B cell (primary cell): ENCODE data around the gene WNK1. TPM values are rescaled to one million over a fixed set of nuclear protein-coding genes. Genes with fewer than 3 reads are reported as not detected.

ENCODE experiments used
- ATAC-seq: fragments of 200-7000 bp; cut with Tn5 transposase; one replicate; pipeline ENCODE4 v1.10.0; 2021; ENCODE audit warnings: low read depth, mild to moderate bottlenecking, moderate number of reproducible peaks, moderate library complexity
- CTCF ChIA-PET: fragments of 350-600 bp; sonication (Branson Sonifier 250); formaldehyde crosslinking; loops from one replicate; lab custom pipeline; 2021; ENCODE audit warnings: antibody characterized with exemption, inconsistent platforms; lab: Charles Lee
- POLR2A ChIA-PET: fragments of 350-600 bp; sonication (Branson Sonifier 250); formaldehyde crosslinking; loops from one replicate; lab custom pipeline; 2021; ENCODE audit warnings: antibody characterized with exemption; lab: Charles Lee
- DNase-seq: peaks from one replicate; pipeline ENCODE4 v3.0.0; 2013
- H2AFZ ChIP-seq: 2 replicates; pipeline ENCODE4 v1.6.1; 2012; ENCODE audit warnings: mild to moderate bottlenecking, low read depth, low read length; ENCODE audit not compliant: insufficient read depth, poor library complexity, severe bottlenecking
- H3K27ac ChIP-seq, 2 donors: 1 replicate in 1 of 2; 2 replicates in 1 of 2; pipeline ENCODE4 v1.5.1; 2012 to 2013; ENCODE audit warnings: low read length in 2 of 2, mild to moderate bottlenecking in 2 of 2, moderate library complexity in 1 of 2
- H3K27me3 ChIP-seq, 4 experiments: fragments of 200-600 bp in 1 of 4; sonication (generic) in 1 of 4; replicated peaks in 1 of 4; 1 replicate in 2 of 4; 2 replicates in 2 of 4; pipeline versions ENCODE4 v1.6.1 to v1.7.0; 2013 to 2016; ENCODE audit warnings: low read length in 3 of 4, mild to moderate bottlenecking in 2 of 4, mixed read lengths in 1 of 4, moderate library complexity in 1 of 4; ENCODE audit not compliant: insufficient read depth in 4 of 4, control insufficient read depth in 3 of 4; ENCODE audit errors: control extremely low read depth in 1 of 4
- H3K36me3 ChIP-seq, 2 experiments: replicated peaks in 1 of 2; 1 replicate in 1 of 2; 2 replicates in 1 of 2; pipeline versions ENCODE4 v1.6.1 to v1.7.1; 2013; ENCODE audit warnings: low read length in 1 of 2; ENCODE audit not compliant: insufficient read depth in 2 of 2, control insufficient read depth in 1 of 2; ENCODE audit errors: control extremely low read depth in 1 of 2, extremely low read depth in 1 of 2
- H3K4me1 ChIP-seq, 2 donors: fragments of 200-600 bp in 1 of 2; sonication (generic) in 1 of 2; 1 replicate in 1 of 2; 2 replicates in 1 of 2; pipeline versions ENCODE4 v1.5.1 to v1.6.1; 2013 to 2017; ENCODE audit warnings: low read length in 2 of 2; ENCODE audit not compliant: control insufficient read depth in 2 of 2, insufficient read depth in 2 of 2
- H3K4me2 ChIP-seq: replicated peaks from 2 replicates; pipeline ENCODE3; 2012; ENCODE audit warnings: mild to moderate bottlenecking, low read depth, low read length; ENCODE audit not compliant: poor library complexity, severe bottlenecking
- H3K4me3 ChIP-seq, 5 experiments: fragments of 200-600 bp in 1 of 5; sonication (generic) in 1 of 5; 1 replicate in 3 of 5; 2 replicates in 2 of 5; pipeline versions ENCODE4 v1.5.1 to v1.7.0; 2011 to 2016; ENCODE audit warnings: low read length in 4 of 5, mild to moderate bottlenecking in 4 of 5, low read depth in 2 of 5, control low read depth in 1 of 5, moderate library complexity in 1 of 5; ENCODE audit not compliant: insufficient read depth in 1 of 5; ENCODE audit errors: control extremely low read depth in 1 of 5, extremely low read depth in 1 of 5
- H3K79me2 ChIP-seq: fragments of 200-600 bp; sonication (generic); one replicate; pipeline ENCODE4 v1.6.0; 2016; ENCODE audit warnings: low read length; ENCODE audit not compliant: control insufficient read depth, insufficient read depth
- H3K9ac ChIP-seq: fragments of 200-600 bp; sonication (generic); 2 replicates; pipeline ENCODE4 v1.6.1; 2017; ENCODE audit warnings: mild to moderate bottlenecking, low read length, moderate library complexity
- H3K9me3 ChIP-seq, 3 donors: one replicate each; pipeline versions ENCODE4 v1.6.1 to v1.7.1; 2013; ENCODE audit warnings: low read length in 2 of 3; ENCODE audit not compliant: control insufficient read depth in 2 of 3, insufficient read depth in 1 of 3; ENCODE audit errors: control extremely low read depth in 1 of 3
- H4K20me1 ChIP-seq: 2 replicates; pipeline ENCODE4 v1.6.0; 2012; ENCODE audit warnings: mild to moderate bottlenecking, low read length; ENCODE audit not compliant: insufficient read depth, control insufficient read depth, poor library complexity, severe bottlenecking
- H3K27ac Mint-ChIP-seq: one replicate; pipeline ENCODE4 v1.8.0; 2021; ENCODE audit warnings: mixed read lengths
- H3K27me3 Mint-ChIP-seq: one replicate; pipeline ENCODE4 v1.8.0; 2021; ENCODE audit warnings: mixed read lengths
- H3K4me1 Mint-ChIP-seq: one replicate; pipeline ENCODE4 v1.8.0; 2021; ENCODE audit warnings: mixed read lengths
- H3K4me3 Mint-ChIP-seq: one replicate; pipeline ENCODE4 v1.8.0; 2021; ENCODE audit warnings: mixed read lengths
- H3K9me3 Mint-ChIP-seq: one replicate; pipeline ENCODE4 v1.8.0; 2022; ENCODE audit warnings: mixed read lengths; ENCODE audit not compliant: insufficient read depth
- CTCF ChIP-seq: fragments of 200-600 bp; IDR thresholded peaks from one replicate; pipeline ENCODE4 v1.8.0; 2022; ENCODE audit warnings: antibody characterized with exemption, mild to moderate bottlenecking
- EZH2 ChIP-seq: IDR thresholded peaks from 2 replicates; pipeline ENCODE4 v1.6.1; 2012; ENCODE audit warnings: borderline replicate concordance, low read depth, mild to moderate bottlenecking, moderate library complexity, low read length; ENCODE audit not compliant: insufficient read depth, poor library complexity, severe bottlenecking
- WGBS: methylation state at CpG from one replicate; pipeline ENCODE4 v1.1.5; 2013; ENCODE audit warnings: missing lambda C conversion rate; ENCODE audit not compliant: insufficient coverage; 5-methylcytosine and 5-hydroxymethylcytosine counted together
- intact Hi-C: fragments of 100-400 bp; cut with micrococcal nuclease; formaldehyde crosslinking; loops from one replicate; pipeline ENCODE4 v1.10.0; 2022
- polyA plus RNA-seq: library from polyadenylated mRNA; depleted of rRNA; stranded (reverse); fragments of >200 nt; gene quantifications from 2 replicates; pipeline ENCODE4 v1.2.3, GENCODE V29; 2012
- total RNA-seq, 2 donors: library from RNA; stranded (reverse); fragments of 120-200 nt in 1 of 2; gene quantifications; 1 replicate in 1 of 2; 2 replicates in 1 of 2; pipeline versions ENCODE4 v1.2.3 to v1.2.4, GENCODE V29; 2013 to 2022

WNK1 gene
- total and polyA plus RNA-seq, 2 donors (not counting 1 experiment from before 2014, with no cell fraction given): 43.9 to 188 TPM

- intact Hi-C loops: loop anchor here (2.0 to 5.0 kb wide), 4 partner anchors 68 to 453 kb away; partner anchors contain the start of genes CCDC77 and ERC1
- Histone ChIP-seq H4K20me1 (peaks cover 37% of the 10 kb centered on the region), H3K36me3 (no peaks in the 10 kb centered on the region), H3K9me3 (no peaks in the 10 kb centered on the region), H3K4me1 (peaks cover 25 to 32% of the 10 kb centered on the region in 2 donors), H3K79me2 (peaks cover 68% of the 10 kb centered on the region), H3K27me3 (no peaks in the 10 kb centered on the region), H2AFZ (peak overlapping the region; percentile 81), H3K27ac (peak overlapping the region in 1 of 2 donors; percentile 95), H3K9ac (peak overlapping the region; percentile 92), H3K4me2 (peak overlapping the region; percentile 98), H3K4me3 (peak overlapping the region; percentile 67 to 92 (median 87))
- peaks cover 45% of the 10 kb centered on the region for H3K4me1 Mint-ChIP-seq
- H3K27ac Mint-ChIP-seq: peak overlapping the region; percentile 94
- WGBS: 0% methylated on average over 3 of the region's 5 CpGs
- H3K9me3 Mint-ChIP-seq: no peaks in the 10 kb centered on the region
- ChIA-PET CTCF (interaction anchor here (0.5 to 5.0 kb wide), 14 partner anchors 23 to 195 kb away, joined by 3 to 44 read pairs (median 6); partner anchors contain the start of gene RAD52), POLR2A (interaction anchor here (0.6 to 1.0 kb wide), 2 partner anchors 112 to 870 kb away, joined by 4 to 9 read pairs; no protein-coding TSS in a partner anchor)
- ATAC-seq (no peak), DNase-seq (no peak)
- TF ChIP-seq CTCF (no peak), EZH2 (no peak)
- no peaks in the 10 kb centered on the region for H3K27me3 Mint-ChIP-seq
- H3K4me3 Mint-ChIP-seq: peak overlapping the region; percentile 94
These were observed 2.1 kb downstream of the WNK1 start for GRCh38 chr12:754473-754820.

GRCh38 chr12:754851-755562, 2.6 kb downstream of the WNK1 start:
- WGBS: 0% methylated on average over 3 of the region's 7 CpGs
- Histone ChIP-seq H4K20me1 (peaks cover 43% of the 10 kb centered on the region), H3K27ac (peak overlapping the region in 1 of 2 donors; percentile 51), H3K36me3 (no peaks in the 10 kb centered on the region), H3K4me1 (peaks cover 25 to 32% of the 10 kb centered on the region in 2 donors), H3K4me3 (peak overlapping the region; percentile 67 to 92 (median 87)), H3K9me3 (no peaks in the 10 kb centered on the region), H3K27me3 (no peaks in the 10 kb centered on the region), H3K4me2 (peak overlapping the region; percentile 98), H2AFZ (no peak overlapping the region), H3K79me2 (peaks cover 73% of the 10 kb centered on the region), H3K9ac (peak overlapping the region; percentile 92)
- TF ChIP-seq EZH2 (no peak), CTCF (peak; percentile 59)
- DNase-seq (peak; percentile 60), ATAC-seq (no peak)
- Mint-ChIP-seq H3K4me1 (peaks cover 47% of the 10 kb centered on the region), H3K9me3 (no peaks in the 10 kb centered on the region), H3K27me3 (no peaks in the 10 kb centered on the region), H3K4me3 (peak overlapping the region; percentile 94), H3K27ac (peak overlapping the region; percentile 94)
- intact Hi-C loops: loop anchor here (2.0 to 5.0 kb wide), 4 partner anchors 68 to 452 kb away; partner anchors contain the start of genes CCDC77 and ERC1
- ChIA-PET CTCF (interaction anchor here (0.5 to 5.0 kb wide), 15 partner anchors 45 to 180 kb away, joined by 3 to 44 read pairs (median 4); no protein-coding TSS in a partner anchor), POLR2A (interaction anchor here (0.6 to 1.0 kb wide), 4 partner anchors 90 to 869 kb away, joined by 3 to 9 read pairs (median 4); no protein-coding TSS in a partner anchor)
